ENCODE data around the gene CTNNBL1. TPM values are rescaled to one million over a fixed set of nuclear protein-coding genes. Genes with fewer than 3 reads are reported as not detected.

CTNNBL1 gene
- total and polyA plus RNA-seq, 11 donors = 22.6 to 68.9 (median 50.5) TPM

DNA sequence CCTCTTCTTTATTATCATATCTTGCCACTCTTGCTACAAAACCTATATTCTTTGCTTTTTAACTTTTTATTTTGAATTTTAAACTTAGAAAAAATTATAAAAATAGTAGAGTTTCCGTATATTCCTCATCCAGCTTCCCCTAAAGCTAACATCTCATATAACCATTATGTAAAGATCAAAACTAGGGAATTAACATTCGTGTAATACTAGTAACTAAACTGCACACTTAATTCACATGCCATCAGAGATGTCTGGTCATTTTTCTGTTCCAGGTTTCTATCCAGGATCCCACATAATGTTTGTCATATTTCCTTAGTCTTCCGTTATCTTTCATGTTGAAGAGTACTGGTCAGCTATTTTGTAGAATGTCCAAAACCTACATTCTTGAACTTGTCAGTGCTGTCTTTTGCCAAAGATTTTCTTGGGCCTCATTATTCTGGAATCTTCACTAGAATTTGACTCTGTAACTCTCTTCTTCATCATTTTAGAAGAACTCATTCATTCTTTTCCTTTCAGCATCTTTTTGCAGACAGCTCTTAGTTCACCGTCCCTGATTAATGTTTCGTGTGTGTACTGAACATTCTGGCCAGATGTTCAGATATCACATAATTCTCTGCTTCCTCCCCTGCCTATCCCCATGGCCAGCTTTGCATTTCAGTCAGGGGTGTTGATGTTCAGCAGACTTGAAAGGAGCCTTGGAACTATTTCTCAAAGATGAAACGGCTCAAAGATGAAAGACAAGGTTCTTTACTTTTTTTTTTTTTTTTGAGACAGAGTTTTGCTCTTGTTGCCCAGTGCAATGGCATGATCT lies 9.4 kb downstream of the CTNNBL1 start:
- 79 to 88% (median 83%) methylated on average over 6 of the region's 6 CpGs for whole genome bisulfite sequencing, 4 donors
- no peaks in the 10 kb centered on the region for H3K27me3 ChIP-seq
- peaks cover 0 to 39% (median 15%) of the 10 kb centered on the region in 12 donors for H3K4me1 ChIP-seq
- H3K36me3 ChIP-seq = no peaks in the 10 kb centered on the region
- TF ChIP-seq, protein P1, sequence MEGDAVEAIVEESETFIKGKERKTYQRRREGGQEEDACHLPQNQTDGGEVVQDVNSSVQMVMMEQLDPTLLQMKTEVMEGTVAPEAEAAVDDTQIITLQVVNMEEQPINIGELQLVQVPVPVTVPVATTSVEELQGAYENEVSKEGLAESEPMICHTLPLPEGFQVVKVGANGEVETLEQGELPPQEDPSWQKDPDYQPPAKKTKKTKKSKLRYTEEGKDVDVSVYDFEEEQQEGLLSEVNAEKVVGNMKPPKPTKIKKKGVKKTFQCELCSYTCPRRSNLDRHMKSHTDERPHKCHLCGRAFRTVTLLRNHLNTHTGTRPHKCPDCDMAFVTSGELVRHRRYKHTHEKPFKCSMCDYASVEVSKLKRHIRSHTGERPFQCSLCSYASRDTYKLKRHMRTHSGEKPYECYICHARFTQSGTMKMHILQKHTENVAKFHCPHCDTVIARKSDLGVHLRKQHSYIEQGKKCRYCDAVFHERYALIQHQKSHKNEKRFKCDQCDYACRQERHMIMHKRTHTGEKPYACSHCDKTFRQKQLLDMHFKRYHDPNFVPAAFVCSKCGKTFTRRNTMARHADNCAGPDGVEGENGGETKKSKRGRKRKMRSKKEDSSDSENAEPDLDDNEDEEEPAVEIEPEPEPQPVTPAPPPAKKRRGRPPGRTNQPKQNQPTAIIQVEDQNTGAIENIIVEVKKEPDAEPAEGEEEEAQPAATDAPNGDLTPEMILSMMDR (IDR thresholded peaks at IDR 0.05) = no peak
- no peak for TF ChIP-seq POLR2A (IDR thresholded peaks at IDR 0.05)
- DNase-seq (no peak), ATAC-seq (no peak)
- intact Hi-C loops (cut with DNase I) = loop anchor here in 1 of 10 donors (5.0 kb wide), 1 partner anchor 34 kb away; no protein-coding TSS in a partner anchor
- no peak overlapping the region for H3K27ac ChIP-seq
- H3K4me3 ChIP-seq = no peak overlapping the region
- peaks cover 0 to 13% (median 5%) of the 10 kb centered on the region in 12 donors for H3K9me3 ChIP-seq

DNA sequence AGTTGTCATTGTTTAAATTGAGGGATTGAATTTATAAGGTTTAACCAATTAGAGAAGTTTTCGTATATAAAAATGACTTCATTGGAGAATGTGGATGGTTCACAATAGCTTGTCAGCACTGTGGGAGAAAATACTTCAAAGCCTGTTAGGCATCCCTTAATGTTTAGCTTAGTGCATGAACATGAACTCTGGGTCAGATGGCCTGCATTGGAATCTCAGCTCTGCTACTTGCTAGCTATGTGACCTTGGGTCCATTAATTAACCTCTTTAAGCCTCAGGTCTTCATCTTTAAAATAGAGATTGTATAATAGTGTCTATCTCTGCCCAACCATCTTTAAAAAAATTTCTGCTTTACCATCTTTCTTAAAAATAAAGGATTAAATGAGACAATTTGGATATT lies 11.1 kb downstream of the CTNNBL1 start:
- Histone ChIP-seq H3K27me3 (no peaks in the 10 kb centered on the region), H3K36me3 (no peaks in the 10 kb centered on the region), H3K27ac (no peak overlapping the region), H3K9me3 (peaks cover 0 to 13% (median 5%) of the 10 kb centered on the region in 12 donors), H3K4me3 (no peak overlapping the region), H3K4me1 (peaks cover 0 to 32% (median 7%) of the 10 kb centered on the region in 12 donors)
- WGBS, 4 donors = 91 to 100% (median 97%) methylated on average over 1 of the region's 1 CpG
- no peak for TF ChIP-seq POLR2A (IDR thresholded peaks at IDR 0.05)
- TF ChIP-seq, protein P1 (IDR thresholded peaks at IDR 0.05) = no peak
- ATAC-seq (no peak), DNase-seq (no peak)
- intact Hi-C loops (cut with DNase I) = loop anchor here in 1 of 10 donors (5.0 kb wide), 1 partner anchor 32 kb away; no protein-coding TSS in a partner anchor

DNA sequence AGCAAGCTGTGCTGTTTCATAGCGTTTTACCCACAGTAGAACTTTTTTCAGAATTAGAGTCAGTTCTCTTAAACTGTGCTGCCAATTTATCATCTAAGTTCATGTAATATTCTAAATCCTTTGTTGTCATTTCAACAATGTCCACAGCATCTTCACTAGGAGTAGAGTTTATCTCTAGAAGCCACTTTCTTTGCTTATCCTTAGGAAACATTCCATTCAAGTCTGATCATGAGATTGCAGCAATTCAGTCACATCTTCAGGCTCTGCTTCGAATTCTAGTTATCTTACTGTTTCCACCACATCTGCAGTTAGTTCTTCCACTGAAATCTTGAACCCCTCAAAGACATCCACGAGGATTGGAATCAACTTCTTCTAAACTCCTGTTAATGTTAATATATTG lies 12.5 kb downstream of the CTNNBL1 start:
- H3K4me1 ChIP-seq = peaks cover 0 to 40% (median 14%) of the 10 kb centered on the region in 12 donors
- DNase-seq (no peak), ATAC-seq (no peak)
- intact Hi-C loops (cut with DNase I) = no loop called here
- no peaks in the 10 kb centered on the region for H3K27me3 ChIP-seq
- no peak overlapping the region for H3K4me3 ChIP-seq
- WGBS, 4 donors = 90 to 96% (median 94%) methylated on average over 3 of the region's 3 CpGs
- TF ChIP-seq POLR2A (IDR thresholded peaks at IDR 0.05) = no peak
- TF ChIP-seq, protein P1 (IDR thresholded peaks at IDR 0.05) = no peak
- no peak overlapping the region for H3K27ac ChIP-seq
- H3K9me3 ChIP-seq = peaks cover 0 to 13% (median 5%) of the 10 kb centered on the region in 12 donors
- no peaks in the 10 kb centered on the region for H3K36me3 ChIP-seq

DNA sequence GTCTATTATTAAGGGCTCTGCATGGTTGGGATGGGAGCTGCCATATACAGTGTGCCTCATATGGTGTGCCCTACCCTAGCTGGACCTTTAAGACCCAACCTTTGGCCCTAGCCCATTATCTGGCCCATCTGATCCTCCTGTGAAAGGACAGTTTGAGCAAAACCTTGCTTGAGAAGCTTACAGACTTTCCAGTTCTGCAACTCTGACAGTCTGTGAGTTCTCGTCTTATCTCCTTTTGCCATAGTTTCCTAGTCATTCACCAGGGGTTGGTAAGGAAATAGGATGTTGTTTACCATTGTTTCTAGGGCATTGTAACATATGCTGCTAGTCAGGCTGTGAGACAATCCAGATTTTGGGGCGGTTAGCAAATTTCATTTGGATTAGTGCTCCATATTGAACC lies 17.2 kb downstream of the CTNNBL1 start:
- 57 to 76% (median 67%) methylated on average over 2 of the region's 2 CpGs for WGBS, 4 donors
- no peak for TF ChIP-seq POLR2A (IDR thresholded peaks at IDR 0.05)
- TF ChIP-seq, protein P1 (IDR thresholded peaks at IDR 0.05) = no peak
- ATAC-seq = peak in 3 of 4 donors; percentile 13 to 32 (median 25)
- H3K9me3 ChIP-seq = peaks cover 0 to 13% (median 5%) of the 10 kb centered on the region in 12 donors
- intact Hi-C loops (cut with DNase I) = no loop called here
- peaks cover 0 to 55% (median 32%) of the 10 kb centered on the region in 12 donors for H3K4me1 ChIP-seq
- no peak overlapping the region for H3K4me3 ChIP-seq
- H3K27ac ChIP-seq = peak overlapping the region in 4 of 12 donors; percentile 11 to 53 (median 32)
- no peaks in the 10 kb centered on the region for H3K36me3 ChIP-seq
- DNase-seq = no peak
- H3K27me3 ChIP-seq = no peaks in the 10 kb centered on the region

Data from heart left ventricle (tissue), 16 donors.